Calu3 (cell line): Measurements from ENCODE around the gene FBN3. TPM values are rescaled to one million over a fixed set of nuclear protein-coding genes. Genes with fewer than 3 reads are reported as not detected.
A peak's percentile ranks its signal among the peaks of the same experiment; 100 is the strongest.

Experiments
- BruUV-seq: library from RNA; stranded (reverse); fragments of 400-500 nt; replicated peaks from 2 replicates; lab custom pipeline; 2021; lab: Mats Ljungman, UMichigan
- CTCF ChIA-PET: fragments of 300-600 bp; sonication (Branson Sonifier 250); formaldehyde crosslinking; loops from one replicate; lab custom pipeline; 2022; ENCODE audit warnings: antibody characterized with exemption; lab: Charles Lee
- DNase-seq: peaks from one replicate; pipeline ENCODE4 v3.0.0; 2022
- H3K27ac Mint-ChIP-seq: one replicate; pipeline ENCODE4 v1.8.0; 2022; ENCODE audit warnings: mixed read lengths; ENCODE audit not compliant: unreplicated experiment
- H3K27me3 Mint-ChIP-seq: one replicate; pipeline ENCODE4 v1.8.0; 2022; ENCODE audit warnings: mixed read lengths; ENCODE audit not compliant: unreplicated experiment
- H3K36me3 Mint-ChIP-seq: one replicate; pipeline ENCODE4 v1.8.0; 2022; ENCODE audit warnings: mild to moderate bottlenecking, moderate library complexity, mixed read lengths; ENCODE audit not compliant: insufficient read depth, unreplicated experiment
- H3K4me1 Mint-ChIP-seq: one replicate; pipeline ENCODE4 v1.8.0; 2022; ENCODE audit warnings: mild to moderate bottlenecking, low read depth, mixed read lengths; ENCODE audit not compliant: unreplicated experiment
- H3K4me3 Mint-ChIP-seq: one replicate; pipeline ENCODE4 v1.8.0; 2022; ENCODE audit warnings: mild to moderate bottlenecking, low read depth, moderate library complexity, mixed read lengths; ENCODE audit not compliant: unreplicated experiment
- H3K9me3 Mint-ChIP-seq: one replicate; pipeline ENCODE4 v1.8.0; 2022; ENCODE audit warnings: low read depth, mixed read lengths; ENCODE audit not compliant: unreplicated experiment
- CTCF ChIP-seq: fragments of 200-600 bp; IDR thresholded peaks from one replicate; pipeline ENCODE4 v1.8.0; 2022; ENCODE audit warnings: antibody characterized with exemption; ENCODE audit not compliant: unreplicated experiment
- intact Hi-C: fragments of 100-400 bp; cut with micrococcal nuclease; formaldehyde crosslinking; loops from one replicate; pipeline ENCODE4 v1.10.0; 2022; ENCODE audit not compliant: unreplicated experiment
- total RNA-seq: library from RNA; stranded (reverse); gene quantifications from 2 replicates; pipeline ENCODE4 v1.2.3, GENCODE V29; 2022

The FBN3 gene
- total RNA-seq, 1 experiment from 2014 or later = not detected

- Mint-ChIP-seq H3K27me3 (peaks cover 23% of the 10 kb centered on the region), H3K4me3 (no peak overlapping the region), H3K4me1 (no peaks in the 10 kb centered on the region), H3K36me3 (no peaks in the 10 kb centered on the region), H3K27ac (no peak overlapping the region), H3K9me3 (no peaks in the 10 kb centered on the region)
- TF ChIP-seq CTCF = no peak
- DNase-seq = no peak
- CTCF ChIA-PET = interaction anchor here (0.6 kb wide), 1 partner anchor 446 kb away, joined by 3 read pairs; no protein-coding TSS in a partner anchor
- intact Hi-C loops = no loop called here
- no TSS peak for BruUV-seq
These were observed 13.3 kb downstream of the FBN3 start for GRCh38 chr19:8135946-8136618.

- intact Hi-C loops = no loop called here
- Mint-ChIP-seq H3K27me3 (peaks cover 50% of the 10 kb centered on the region), H3K36me3 (no peaks in the 10 kb centered on the region), H3K27ac (no peak overlapping the region), H3K9me3 (no peaks in the 10 kb centered on the region), H3K4me3 (no peak overlapping the region), H3K4me1 (no peaks in the 10 kb centered on the region)
- no peak for TF ChIP-seq CTCF
- CTCF ChIA-PET = no interaction called here
- DNase-seq = no peak
- BruUV-seq = no TSS peak
These were observed 16.4 kb downstream of the FBN3 start for GRCh38 chr19:8132858-8133458.

GRCh38 chr19:8131517-8131916 is 17.9 kb downstream of the FBN3 start:
- Mint-ChIP-seq H3K36me3 (no peaks in the 10 kb centered on the region), H3K4me3 (no peak overlapping the region), H3K4me1 (no peaks in the 10 kb centered on the region), H3K27ac (no peak overlapping the region), H3K9me3 (no peaks in the 10 kb centered on the region), H3K27me3 (peaks cover 57% of the 10 kb centered on the region)
- TF ChIP-seq CTCF = no peak
- intact Hi-C loops = no loop called here
- BruUV-seq = no TSS peak
- CTCF ChIA-PET = no interaction called here
- no peak for DNase-seq

- no peak overlapping the region for H3K4me3 Mint-ChIP-seq
- no TSS peak for BruUV-seq
- H3K9me3 Mint-ChIP-seq = no peaks in the 10 kb centered on the region
- H3K4me1 Mint-ChIP-seq = no peaks in the 10 kb centered on the region
- no peak overlapping the region for H3K27ac Mint-ChIP-seq
- DNase-seq = peak; percentile 37
- TF ChIP-seq CTCF = no peak
- CTCF ChIA-PET = interaction anchor here (0.7 to 0.8 kb wide), 2 partner anchors 29 to 122 kb away, joined by 3 to 4 read pairs; no protein-coding TSS in a partner anchor
- no peaks in the 10 kb centered on the region for H3K36me3 Mint-ChIP-seq
- peaks cover 74% of the 10 kb centered on the region for H3K27me3 Mint-ChIP-seq
- intact Hi-C loops = no loop called here
These were observed 20.3 kb downstream of the FBN3 start for GRCh38 chr19:8129061-8129618.
